Fibroblast of lung (primary cell): ENCODE data around the gene NEK5.

Experiments used
- EZH2 ChIP-seq: IDR thresholded peaks from 2 replicates; pipeline ENCODE4 v1.5.1; 2012; ENCODE audit warnings: low read length, control low read depth, mild to moderate bottlenecking; ENCODE audit errors: missing control alignments
- TF ChIP-seq, protein P1 (sequence below), 2 donors: IDR thresholded peaks in 1 of 2; conservative IDR thresholded peaks in 1 of 2; 1 replicate in 1 of 2; 2 replicates in 1 of 2; pipeline ENCODE4 v1.5.1; 2011 to 2012; ENCODE audit warnings: low read length in 2 of 2, control low read depth in 1 of 2, inconsistent platforms in 1 of 2, low read depth in 1 of 2, mild to moderate bottlenecking in 1 of 2

DNA sequence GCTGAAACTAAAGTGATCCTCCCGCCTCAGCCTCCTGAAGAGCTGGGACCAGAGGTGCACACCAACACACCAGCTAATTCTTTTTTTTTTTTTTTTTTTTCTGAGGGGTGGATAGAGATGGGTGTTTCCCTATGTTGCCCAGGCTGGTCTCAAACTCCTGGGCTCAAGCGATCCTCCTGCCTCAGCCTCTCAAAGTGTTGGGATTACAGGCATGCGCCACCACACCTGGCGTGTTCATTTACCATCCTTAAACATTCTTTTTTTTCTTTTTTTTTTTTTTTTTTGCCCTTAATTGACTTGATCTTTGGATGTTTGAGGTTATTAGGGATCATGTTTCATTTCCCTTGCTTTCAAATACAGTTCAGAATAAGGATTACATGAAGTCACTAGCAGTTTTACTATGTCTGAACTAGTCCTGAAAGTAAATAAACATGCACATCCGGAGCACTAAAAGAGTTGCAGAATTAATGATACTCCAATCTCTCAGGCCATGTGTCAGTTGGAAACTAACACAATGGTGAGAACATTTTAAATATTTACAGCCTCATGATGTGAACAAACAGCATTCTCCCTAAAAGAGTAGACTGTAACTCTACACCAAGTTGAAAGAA, 94.2 kb downstream of the NEK5 start:
- TF ChIP-seq, protein P1, sequence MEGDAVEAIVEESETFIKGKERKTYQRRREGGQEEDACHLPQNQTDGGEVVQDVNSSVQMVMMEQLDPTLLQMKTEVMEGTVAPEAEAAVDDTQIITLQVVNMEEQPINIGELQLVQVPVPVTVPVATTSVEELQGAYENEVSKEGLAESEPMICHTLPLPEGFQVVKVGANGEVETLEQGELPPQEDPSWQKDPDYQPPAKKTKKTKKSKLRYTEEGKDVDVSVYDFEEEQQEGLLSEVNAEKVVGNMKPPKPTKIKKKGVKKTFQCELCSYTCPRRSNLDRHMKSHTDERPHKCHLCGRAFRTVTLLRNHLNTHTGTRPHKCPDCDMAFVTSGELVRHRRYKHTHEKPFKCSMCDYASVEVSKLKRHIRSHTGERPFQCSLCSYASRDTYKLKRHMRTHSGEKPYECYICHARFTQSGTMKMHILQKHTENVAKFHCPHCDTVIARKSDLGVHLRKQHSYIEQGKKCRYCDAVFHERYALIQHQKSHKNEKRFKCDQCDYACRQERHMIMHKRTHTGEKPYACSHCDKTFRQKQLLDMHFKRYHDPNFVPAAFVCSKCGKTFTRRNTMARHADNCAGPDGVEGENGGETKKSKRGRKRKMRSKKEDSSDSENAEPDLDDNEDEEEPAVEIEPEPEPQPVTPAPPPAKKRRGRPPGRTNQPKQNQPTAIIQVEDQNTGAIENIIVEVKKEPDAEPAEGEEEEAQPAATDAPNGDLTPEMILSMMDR (conservative IDR thresholded peaks at IDR 0.05 in 1 of 2, IDR thresholded peaks at IDR 0.05 in 1 of 2; ENCODE audit: low read depth in 1 of 2, low read length in 2 of 2), result no peak
- no peak for TF ChIP-seq EZH2
